ENCODE data around the gene TRIM45.

The TRIM45 gene

DNA sequence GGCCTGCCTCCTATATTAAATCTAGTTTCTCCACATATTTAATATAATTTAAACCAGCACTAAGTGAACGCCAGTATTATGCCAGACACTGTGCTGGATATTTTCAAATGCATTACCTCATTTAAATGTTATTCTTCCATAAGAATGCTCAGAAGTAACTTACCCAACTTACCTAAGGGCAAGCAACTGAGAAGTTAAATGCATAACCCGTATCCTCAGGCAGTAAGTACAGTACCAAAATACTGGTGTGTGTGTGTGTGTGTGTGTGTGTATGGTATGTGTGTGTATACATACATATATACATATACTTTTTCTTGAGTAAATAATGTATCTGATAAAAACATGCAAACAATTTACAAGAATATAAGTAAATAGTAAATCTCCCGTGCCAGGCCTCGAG, 9.0 kb upstream of the TRIM45 start (continued):
- TF ChIP-seq ZNF76 (tag by site-specific recombination; IDR thresholded peaks at IDR 0.05; ENCODE audit: borderline replicate concordance, low read depth) (no peak), ZNF169 (tag by site-specific recombination; IDR thresholded peaks at IDR 0.05) (no peak), WT1 (tag by site-specific recombination; IDR thresholded peaks at IDR 0.05) (no peak), ZNF521 (tag by site-specific recombination; IDR thresholded peaks at IDR 0.05) (no peak), REPIN1 (tag by site-specific recombination; IDR thresholded peaks at IDR 0.05; ENCODE audit: low read depth) (no peak)

DNA sequence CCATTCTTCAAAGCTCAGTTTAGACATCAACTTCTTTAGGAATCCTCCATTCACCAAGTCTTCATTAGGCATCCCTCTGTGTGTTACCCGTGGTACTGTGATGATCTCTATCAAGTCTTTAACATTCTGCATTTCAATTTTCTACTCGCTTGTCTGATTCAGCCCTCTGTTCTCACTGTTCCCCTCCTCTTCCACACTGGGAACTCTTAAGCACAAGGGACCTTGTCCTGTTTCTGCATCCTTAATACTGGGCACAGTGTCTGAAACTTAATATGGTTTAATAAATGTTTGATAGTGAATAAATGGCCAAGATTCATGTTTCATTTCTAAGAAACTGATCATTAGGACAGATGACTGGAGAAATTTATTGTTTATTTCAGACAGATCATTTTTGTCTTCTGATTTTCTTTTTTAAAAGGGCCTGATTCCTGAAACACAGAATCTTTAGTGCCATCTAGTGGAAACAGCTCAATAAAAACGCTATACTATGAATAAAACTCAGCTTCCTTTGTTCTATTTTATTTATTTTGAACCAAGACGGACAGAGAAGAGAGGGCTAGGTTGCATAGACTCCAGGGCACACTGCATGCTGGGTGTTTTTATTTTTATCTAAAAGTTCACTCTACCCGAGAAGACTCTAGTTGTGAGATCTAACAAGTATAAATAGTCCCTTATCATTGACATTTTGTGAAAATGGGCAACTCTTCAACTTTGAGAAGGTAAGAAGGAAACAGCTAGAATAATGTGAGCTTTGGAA, 7.0 kb upstream of the TRIM45 start:
- no peaks in the 10 kb centered on the region for H3K9me3 ChIP-seq (ENCODE audit: control insufficient read depth, insufficient read depth, low read depth, low read length)
- no peaks in the 10 kb centered on the region for H3K4me1 ChIP-seq (ENCODE audit: control insufficient read depth, insufficient read depth, low read length)
- ChIA-PET CTCF (interaction anchor here (0.5 to 3.4 kb wide), 37 partner anchors 9 to 781 kb away, joined by 3 to 26 read pairs (median 4); partner anchors contain the start of gene TTF2), POLR2A (interaction anchor here (1.4 kb wide), 1 partner anchor 68 kb away, joined by 4 read pairs; the partner anchor contains the start of gene TTF2)
- no peak overlapping the region for H3K27ac ChIP-seq (ENCODE audit: extremely low read depth, low read depth, low read length)
- H3K36me3 ChIP-seq (ENCODE audit: control insufficient read depth in 2 of 2, insufficient read depth in 1 of 2, low read length in 2 of 2): no peaks in the 10 kb centered on the region
- no peak for TF ChIP-seq KLF9 (tag by site-specific recombination; IDR thresholded peaks at IDR 0.05; ENCODE audit: low read depth)
- TF ChIP-seq ZBTB1 (tag by site-specific recombination; IDR thresholded peaks at IDR 0.05): no peak
- TF ChIP-seq ZNF654 (tag by site-specific recombination; IDR thresholded peaks at IDR 0.05; ENCODE audit: low read depth): peak; percentile 53
- no peak for TF ChIP-seq ZNF473 (tag by site-specific recombination; IDR thresholded peaks at IDR 0.05)
- TF ChIP-seq ZNF404 (tag by site-specific recombination; IDR thresholded peaks at IDR 0.05): no peak
- TF ChIP-seq, protein P1, sequence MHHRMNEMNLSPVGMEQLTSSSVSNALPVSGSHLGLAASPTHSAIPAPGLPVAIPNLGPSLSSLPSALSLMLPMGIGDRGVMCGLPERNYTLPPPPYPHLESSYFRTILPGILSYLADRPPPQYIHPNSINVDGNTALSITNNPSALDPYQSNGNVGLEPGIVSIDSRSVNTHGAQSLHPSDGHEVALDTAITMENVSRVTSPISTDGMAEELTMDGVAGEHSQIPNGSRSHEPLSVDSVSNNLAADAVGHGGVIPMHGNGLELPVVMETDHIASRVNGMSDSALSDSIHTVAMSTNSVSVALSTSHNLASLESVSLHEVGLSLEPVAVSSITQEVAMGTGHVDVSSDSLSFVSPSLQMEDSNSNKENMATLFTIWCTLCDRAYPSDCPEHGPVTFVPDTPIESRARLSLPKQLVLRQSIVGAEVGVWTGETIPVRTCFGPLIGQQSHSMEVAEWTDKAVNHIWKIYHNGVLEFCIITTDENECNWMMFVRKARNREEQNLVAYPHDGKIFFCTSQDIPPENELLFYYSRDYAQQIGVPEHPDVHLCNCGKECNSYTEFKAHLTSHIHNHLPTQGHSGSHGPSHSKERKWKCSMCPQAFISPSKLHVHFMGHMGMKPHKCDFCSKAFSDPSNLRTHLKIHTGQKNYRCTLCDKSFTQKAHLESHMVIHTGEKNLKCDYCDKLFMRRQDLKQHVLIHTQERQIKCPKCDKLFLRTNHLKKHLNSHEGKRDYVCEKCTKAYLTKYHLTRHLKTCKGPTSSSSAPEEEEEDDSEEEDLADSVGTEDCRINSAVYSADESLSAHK (tag by site-specific recombination; IDR thresholded peaks at IDR 0.05): no peak
- TF ChIP-seq, protein P2, sequence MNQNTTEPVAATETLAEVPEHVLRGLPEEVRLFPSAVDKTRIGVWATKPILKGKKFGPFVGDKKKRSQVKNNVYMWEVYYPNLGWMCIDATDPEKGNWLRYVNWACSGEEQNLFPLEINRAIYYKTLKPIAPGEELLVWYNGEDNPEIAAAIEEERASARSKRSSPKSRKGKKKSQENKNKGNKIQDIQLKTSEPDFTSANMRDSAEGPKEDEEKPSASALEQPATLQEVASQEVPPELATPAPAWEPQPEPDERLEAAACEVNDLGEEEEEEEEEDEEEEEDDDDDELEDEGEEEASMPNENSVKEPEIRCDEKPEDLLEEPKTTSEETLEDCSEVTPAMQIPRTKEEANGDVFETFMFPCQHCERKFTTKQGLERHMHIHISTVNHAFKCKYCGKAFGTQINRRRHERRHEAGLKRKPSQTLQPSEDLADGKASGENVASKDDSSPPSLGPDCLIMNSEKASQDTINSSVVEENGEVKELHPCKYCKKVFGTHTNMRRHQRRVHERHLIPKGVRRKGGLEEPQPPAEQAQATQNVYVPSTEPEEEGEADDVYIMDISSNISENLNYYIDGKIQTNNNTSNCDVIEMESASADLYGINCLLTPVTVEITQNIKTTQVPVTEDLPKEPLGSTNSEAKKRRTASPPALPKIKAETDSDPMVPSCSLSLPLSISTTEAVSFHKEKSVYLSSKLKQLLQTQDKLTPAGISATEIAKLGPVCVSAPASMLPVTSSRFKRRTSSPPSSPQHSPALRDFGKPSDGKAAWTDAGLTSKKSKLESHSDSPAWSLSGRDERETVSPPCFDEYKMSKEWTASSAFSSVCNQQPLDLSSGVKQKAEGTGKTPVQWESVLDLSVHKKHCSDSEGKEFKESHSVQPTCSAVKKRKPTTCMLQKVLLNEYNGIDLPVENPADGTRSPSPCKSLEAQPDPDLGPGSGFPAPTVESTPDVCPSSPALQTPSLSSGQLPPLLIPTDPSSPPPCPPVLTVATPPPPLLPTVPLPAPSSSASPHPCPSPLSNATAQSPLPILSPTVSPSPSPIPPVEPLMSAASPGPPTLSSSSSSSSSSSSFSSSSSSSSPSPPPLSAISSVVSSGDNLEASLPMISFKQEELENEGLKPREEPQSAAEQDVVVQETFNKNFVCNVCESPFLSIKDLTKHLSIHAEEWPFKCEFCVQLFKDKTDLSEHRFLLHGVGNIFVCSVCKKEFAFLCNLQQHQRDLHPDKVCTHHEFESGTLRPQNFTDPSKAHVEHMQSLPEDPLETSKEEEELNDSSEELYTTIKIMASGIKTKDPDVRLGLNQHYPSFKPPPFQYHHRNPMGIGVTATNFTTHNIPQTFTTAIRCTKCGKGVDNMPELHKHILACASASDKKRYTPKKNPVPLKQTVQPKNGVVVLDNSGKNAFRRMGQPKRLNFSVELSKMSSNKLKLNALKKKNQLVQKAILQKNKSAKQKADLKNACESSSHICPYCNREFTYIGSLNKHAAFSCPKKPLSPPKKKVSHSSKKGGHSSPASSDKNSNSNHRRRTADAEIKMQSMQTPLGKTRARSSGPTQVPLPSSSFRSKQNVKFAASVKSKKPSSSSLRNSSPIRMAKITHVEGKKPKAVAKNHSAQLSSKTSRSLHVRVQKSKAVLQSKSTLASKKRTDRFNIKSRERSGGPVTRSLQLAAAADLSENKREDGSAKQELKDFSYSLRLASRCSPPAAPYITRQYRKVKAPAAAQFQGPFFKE (tag by site-specific recombination; IDR thresholded peaks at IDR 0.05; ENCODE audit: borderline replicate concordance): no peak
- TF ChIP-seq ZNF146 (tag by site-specific recombination; IDR thresholded peaks at IDR 0.05): no peak
- TF ChIP-seq, protein P3, sequence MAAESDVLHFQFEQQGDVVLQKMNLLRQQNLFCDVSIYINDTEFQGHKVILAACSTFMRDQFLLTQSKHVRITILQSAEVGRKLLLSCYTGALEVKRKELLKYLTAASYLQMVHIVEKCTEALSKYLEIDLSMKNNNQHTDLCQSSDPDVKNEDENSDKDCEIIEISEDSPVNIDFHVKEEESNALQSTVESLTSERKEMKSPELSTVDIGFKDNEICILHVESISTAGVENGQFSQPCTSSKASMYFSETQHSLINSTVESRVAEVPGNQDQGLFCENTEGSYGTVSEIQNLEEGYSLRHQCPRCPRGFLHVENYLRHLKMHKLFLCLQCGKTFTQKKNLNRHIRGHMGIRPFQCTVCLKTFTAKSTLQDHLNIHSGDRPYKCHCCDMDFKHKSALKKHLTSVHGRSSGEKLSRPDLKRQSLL (tag by site-specific recombination; IDR thresholded peaks at IDR 0.05): no peak
- TF ChIP-seq ZNF423 (tag by site-specific recombination; IDR thresholded peaks at IDR 0.05): no peak
- TF ChIP-seq, protein P4, sequence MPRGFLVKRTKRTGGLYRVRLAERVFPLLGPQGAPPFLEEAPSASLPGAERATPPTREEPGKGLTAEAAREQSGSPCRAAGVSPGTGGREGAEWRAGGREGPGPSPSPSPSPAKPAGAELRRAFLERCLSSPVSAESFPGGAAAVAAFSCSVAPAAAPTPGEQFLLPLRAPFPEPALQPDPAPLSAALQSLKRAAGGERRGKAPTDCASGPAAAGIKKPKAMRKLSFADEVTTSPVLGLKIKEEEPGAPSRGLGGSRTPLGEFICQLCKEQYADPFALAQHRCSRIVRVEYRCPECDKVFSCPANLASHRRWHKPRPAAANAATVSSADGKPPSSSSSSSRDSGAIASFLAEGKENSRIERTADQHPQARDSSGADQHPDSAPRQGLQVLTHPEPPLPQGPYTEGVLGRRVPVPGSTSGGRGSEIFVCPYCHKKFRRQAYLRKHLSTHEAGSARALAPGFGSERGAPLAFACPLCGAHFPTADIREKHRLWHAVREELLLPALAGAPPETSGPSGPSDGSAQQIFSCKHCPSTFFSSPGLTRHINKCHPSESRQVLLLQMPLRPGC (tag by site-specific recombination; IDR thresholded peaks at IDR 0.05): no peak
- TF ChIP-seq, protein P5, sequence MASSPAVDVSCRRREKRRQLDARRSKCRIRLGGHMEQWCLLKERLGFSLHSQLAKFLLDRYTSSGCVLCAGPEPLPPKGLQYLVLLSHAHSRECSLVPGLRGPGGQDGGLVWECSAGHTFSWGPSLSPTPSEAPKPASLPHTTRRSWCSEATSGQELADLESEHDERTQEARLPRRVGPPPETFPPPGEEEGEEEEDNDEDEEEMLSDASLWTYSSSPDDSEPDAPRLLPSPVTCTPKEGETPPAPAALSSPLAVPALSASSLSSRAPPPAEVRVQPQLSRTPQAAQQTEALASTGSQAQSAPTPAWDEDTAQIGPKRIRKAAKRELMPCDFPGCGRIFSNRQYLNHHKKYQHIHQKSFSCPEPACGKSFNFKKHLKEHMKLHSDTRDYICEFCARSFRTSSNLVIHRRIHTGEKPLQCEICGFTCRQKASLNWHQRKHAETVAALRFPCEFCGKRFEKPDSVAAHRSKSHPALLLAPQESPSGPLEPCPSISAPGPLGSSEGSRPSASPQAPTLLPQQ (tag by site-specific recombination; IDR thresholded peaks at IDR 0.05): peak; percentile 37; the same call in 1 of the 2 replicates
- TF ChIP-seq, protein P6, sequence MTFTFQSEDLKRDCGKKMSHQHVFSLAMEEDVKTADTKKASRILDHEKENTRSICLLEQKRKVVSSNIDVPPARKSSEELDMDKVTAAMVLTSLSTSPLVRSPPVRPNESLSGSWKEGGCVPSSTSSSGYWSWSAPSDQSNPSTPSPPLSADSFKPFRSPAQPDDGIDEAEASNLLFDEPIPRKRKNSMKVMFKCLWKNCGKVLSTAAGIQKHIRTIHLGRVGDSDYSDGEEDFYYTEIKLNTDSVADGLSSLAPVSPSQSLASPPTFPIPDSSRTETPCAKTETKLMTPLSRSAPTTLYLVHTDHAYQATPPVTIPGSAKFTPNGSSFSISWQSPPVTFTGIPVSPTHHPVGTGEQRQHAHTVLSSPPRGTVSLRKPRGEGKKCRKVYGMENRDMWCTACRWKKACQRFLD (tag by site-specific recombination; IDR thresholded peaks at IDR 0.05): no peak
- no peak for TF ChIP-seq ZNF138 (tag by site-specific recombination; IDR thresholded peaks at IDR 0.05; ENCODE audit: borderline replicate concordance)
- TF ChIP-seq ZNF660 (tag by site-specific recombination; IDR thresholded peaks at IDR 0.05): no peak
- H3K4me3 ChIP-seq (ENCODE audit: low read depth, low read length): no peak overlapping the region
